ENCODE data around the gene MUC2. TPM values are rescaled to one million over a fixed set of nuclear protein-coding genes. Genes with fewer than 3 reads are reported as not detected.

Gene MUC2
- total RNA-seq, 1 donor from 2014 or later = not detected

GRCh38 chr11:1116104-1116503 lies 41.4 kb downstream of the MUC2 start:
- intact Hi-C loops (cut with DNase I) = no loop called here
- Histone ChIP-seq H3K27me3 (peaks cover 5% of the 10 kb centered on the region), H3K36me3 (no peaks in the 10 kb centered on the region), H3K4me1 (no peaks in the 10 kb centered on the region), H3K9me3 (no peaks in the 10 kb centered on the region), H3K4me3 (no peak overlapping the region), H3K27ac (no peak overlapping the region)
- no peak for ATAC-seq
- TF ChIP-seq, protein P1, sequence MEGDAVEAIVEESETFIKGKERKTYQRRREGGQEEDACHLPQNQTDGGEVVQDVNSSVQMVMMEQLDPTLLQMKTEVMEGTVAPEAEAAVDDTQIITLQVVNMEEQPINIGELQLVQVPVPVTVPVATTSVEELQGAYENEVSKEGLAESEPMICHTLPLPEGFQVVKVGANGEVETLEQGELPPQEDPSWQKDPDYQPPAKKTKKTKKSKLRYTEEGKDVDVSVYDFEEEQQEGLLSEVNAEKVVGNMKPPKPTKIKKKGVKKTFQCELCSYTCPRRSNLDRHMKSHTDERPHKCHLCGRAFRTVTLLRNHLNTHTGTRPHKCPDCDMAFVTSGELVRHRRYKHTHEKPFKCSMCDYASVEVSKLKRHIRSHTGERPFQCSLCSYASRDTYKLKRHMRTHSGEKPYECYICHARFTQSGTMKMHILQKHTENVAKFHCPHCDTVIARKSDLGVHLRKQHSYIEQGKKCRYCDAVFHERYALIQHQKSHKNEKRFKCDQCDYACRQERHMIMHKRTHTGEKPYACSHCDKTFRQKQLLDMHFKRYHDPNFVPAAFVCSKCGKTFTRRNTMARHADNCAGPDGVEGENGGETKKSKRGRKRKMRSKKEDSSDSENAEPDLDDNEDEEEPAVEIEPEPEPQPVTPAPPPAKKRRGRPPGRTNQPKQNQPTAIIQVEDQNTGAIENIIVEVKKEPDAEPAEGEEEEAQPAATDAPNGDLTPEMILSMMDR (IDR thresholded peaks at IDR 0.05) = no peak
- peak; percentile 47 for DNase-seq

GRCh38 chr11:1116666-1117390 lies 42.2 kb downstream of the MUC2 start:
- no peak for DNase-seq
- ATAC-seq = no peak

DNA sequence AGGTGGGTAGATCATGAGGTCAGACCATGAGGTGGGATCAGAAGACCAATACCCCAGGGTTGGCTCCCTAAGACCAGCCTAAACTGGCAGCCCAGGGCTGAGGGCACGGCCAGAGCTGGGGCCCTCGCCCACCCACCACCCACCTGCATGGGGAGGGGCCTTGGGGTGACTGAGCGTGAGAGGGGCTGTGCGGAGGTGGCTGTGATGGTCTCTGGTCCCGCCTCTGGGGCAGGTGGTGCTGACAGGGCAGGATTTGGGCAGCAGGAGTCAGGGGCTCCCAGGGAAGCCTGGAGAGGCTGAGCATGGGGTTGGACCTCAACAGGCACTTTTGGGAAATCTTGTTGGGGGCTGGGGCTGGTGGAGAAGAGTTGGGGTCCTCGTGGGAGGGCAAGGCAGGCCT lies 43.3 kb downstream of the MUC2 start:
- intact Hi-C loops (cut with DNase I) = no loop called here
- Histone ChIP-seq H3K27me3 (peaks cover 19% of the 10 kb centered on the region), H3K4me3 (no peak overlapping the region), H3K36me3 (no peaks in the 10 kb centered on the region), H3K9me3 (no peaks in the 10 kb centered on the region), H3K4me1 (no peaks in the 10 kb centered on the region), H3K27ac (no peak overlapping the region)
- TF ChIP-seq, protein P1 (IDR thresholded peaks at IDR 0.05) = no peak
- ATAC-seq (no peak), DNase-seq (no peak)

More at GRCh38 chr11:1116666-1117390, 42.2 kb downstream of the MUC2 start:
- H3K4me1 ChIP-seq = no peaks in the 10 kb centered on the region
- no peak overlapping the region for H3K4me3 ChIP-seq
- no peak overlapping the region for H3K27ac ChIP-seq
- intact Hi-C loops (cut with DNase I) = no loop called here
- H3K36me3 ChIP-seq = no peaks in the 10 kb centered on the region
- TF ChIP-seq, protein P1 (IDR thresholded peaks at IDR 0.05) = no peak
- no peaks in the 10 kb centered on the region for H3K9me3 ChIP-seq
- H3K27me3 ChIP-seq = peaks cover 10% of the 10 kb centered on the region

DNA sequence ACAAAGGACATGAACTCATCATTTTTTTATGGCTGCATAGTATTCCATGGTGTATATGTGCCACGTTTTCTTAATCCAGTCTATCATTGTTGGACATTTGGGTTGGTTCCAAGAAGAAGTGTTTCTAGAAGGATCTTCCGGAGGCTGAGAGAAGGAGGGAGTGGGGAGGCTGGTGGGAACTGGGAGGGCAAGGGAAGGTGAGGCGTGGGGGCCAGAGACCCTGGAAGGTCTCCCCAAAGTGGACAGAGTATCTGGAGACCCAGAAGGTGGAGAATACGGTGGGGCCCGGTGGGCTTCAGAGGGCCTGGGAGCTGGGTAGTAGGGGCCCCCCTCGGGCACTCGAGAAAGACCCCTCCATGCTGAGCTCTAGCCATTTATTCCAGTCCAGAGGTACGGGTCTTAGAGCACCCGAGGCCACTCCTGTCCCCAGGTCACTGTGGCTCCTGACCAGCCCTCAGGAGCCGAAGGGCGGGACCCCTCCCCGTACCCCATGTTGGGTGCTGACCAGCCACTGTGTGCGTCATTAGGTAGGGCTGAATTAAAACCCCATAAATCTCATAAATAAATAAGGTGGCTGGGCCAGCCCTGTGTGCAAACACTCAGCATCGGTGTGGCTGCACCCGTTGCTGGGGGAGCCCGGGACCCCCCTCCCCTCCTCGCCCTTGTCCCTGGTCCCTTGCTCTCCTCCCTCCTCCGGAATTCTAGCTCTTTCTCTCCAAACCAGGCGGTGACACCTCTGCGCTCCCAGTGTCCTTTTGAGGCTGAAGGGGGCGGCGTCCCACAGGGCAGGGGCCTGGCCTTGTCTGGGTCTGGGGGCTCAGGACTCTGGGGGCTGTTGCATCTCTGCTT lies 44.3 kb downstream of the MUC2 start:
- H3K9me3 ChIP-seq = no peaks in the 10 kb centered on the region
- no peaks in the 10 kb centered on the region for H3K4me1 ChIP-seq
- peaks cover 19% of the 10 kb centered on the region for H3K27me3 ChIP-seq
- intact Hi-C loops (cut with DNase I) = no loop called here
- ATAC-seq = no peak
- no peak overlapping the region for H3K4me3 ChIP-seq
- H3K27ac ChIP-seq = no peak overlapping the region
- peak; percentile 36 for DNase-seq
- TF ChIP-seq, protein P1 (IDR thresholded peaks at IDR 0.05) = no peak
- H3K36me3 ChIP-seq = no peaks in the 10 kb centered on the region

DNA sequence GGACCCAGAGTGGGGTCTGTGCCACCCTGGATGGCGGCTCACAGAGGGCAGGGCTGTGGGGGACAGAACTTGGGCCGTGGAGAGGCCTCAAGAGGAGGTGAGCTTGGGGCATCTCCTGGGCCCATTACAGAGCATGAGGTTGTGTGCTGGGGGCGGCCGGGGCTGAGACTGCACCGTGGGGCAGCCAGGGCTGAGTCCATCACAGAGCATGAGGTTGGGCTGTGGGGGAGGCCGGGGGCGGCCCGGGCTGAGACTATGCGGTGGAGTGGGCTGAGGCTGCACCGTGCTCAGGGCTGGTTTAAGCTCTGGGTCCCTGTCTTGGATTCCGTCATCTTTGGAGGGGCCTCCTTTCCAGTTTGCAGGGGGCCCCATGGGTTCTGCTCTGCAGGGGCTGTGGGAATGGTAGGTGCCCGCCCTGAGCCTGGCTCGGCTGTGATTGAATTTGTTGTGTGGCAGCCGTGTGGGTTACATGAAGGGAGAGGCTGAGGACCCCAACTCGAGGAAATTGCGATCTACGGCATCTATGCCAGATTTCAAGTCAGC lies 45.0 kb downstream of the MUC2 start:
- Histone ChIP-seq H3K36me3 (no peaks in the 10 kb centered on the region), H3K27me3 (peaks cover 19% of the 10 kb centered on the region), H3K27ac (no peak overlapping the region), H3K4me1 (no peaks in the 10 kb centered on the region), H3K4me3 (no peak overlapping the region), H3K9me3 (no peaks in the 10 kb centered on the region)
- DNase-seq = peak; percentile 42
- no peak for ATAC-seq
- TF ChIP-seq, protein P1 (IDR thresholded peaks at IDR 0.05) = no peak
- intact Hi-C loops (cut with DNase I) = no loop called here
